GM21526 (cell line): ENCODE results near the gene PABPC1L.
A peak's percentile ranks its signal among the peaks of the same experiment; 100 is the strongest.

ENCODE experiments used
- ATAC-seq: cut with Tn5 transposase; IDR thresholded peaks from one replicate; pipeline ENCODE4 v1.9.1; 2021; ENCODE audit warnings: moderate library complexity; ENCODE audit not compliant: unreplicated experiment, low FRiP score

Gene PABPC1L

GRCh38 chr20:44963325-44964215, 53.7 kb downstream of the PABPC1L start:
- no peak for ATAC-seq

DNA sequence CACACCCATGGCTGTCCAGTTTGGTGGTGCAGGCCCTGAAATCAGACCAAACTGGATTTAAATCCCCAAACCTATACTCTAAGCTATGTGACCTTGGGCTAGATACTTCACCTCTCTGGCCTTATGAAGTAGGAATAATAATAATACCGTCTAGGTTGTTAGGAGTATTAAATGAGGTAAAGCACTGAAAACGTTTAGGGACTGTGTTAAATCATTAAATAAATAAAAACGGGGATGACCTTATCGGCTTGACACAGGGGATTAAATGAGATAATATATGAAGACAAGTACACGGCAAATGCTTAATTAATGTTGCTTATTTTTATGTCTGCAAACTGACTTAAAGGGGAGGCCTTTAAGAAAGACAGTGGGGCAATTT, 55.8 kb downstream of the PABPC1L start:
- ATAC-seq = no peak

- peak; percentile 66 for ATAC-seq
Observed at GRCh38 chr20:44966030-44966961, 56.4 kb downstream of the PABPC1L start, which contains the start of gene STK4. Gene STK4 (plus strand): TSS chr20:44966512. CDS start chr20:44966569, 57 bp downstream.

DNA sequence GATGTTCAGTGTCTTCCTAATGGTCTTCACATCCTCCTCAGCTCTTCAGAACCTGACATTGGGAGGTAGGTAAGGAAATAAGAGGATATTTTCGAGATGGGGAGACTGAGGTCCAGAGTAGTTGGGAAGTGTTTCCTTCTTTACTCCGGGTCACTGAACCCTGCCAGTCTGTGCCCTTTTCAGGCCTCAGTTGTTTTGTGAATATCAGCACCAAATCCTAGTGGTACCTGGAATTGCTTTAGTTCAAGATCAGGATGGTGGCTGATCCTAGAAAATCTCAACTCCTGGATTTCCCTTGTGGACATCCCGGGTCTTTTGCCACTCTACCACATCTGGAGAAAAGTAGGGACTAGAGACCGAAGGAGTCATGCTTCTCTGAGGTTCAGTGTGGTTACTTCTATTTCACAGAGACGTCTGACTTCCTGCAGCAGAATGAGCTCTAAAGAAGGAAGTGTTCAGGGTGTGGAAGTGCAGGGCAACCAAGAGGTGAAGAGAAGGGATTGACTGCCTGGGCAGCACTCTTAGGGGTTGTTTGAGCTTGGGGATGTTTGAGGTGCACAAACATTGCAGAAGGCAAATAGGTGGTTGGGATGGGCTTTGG, 57.4 kb downstream of the PABPC1L start:
- no peak for ATAC-seq

DNA sequence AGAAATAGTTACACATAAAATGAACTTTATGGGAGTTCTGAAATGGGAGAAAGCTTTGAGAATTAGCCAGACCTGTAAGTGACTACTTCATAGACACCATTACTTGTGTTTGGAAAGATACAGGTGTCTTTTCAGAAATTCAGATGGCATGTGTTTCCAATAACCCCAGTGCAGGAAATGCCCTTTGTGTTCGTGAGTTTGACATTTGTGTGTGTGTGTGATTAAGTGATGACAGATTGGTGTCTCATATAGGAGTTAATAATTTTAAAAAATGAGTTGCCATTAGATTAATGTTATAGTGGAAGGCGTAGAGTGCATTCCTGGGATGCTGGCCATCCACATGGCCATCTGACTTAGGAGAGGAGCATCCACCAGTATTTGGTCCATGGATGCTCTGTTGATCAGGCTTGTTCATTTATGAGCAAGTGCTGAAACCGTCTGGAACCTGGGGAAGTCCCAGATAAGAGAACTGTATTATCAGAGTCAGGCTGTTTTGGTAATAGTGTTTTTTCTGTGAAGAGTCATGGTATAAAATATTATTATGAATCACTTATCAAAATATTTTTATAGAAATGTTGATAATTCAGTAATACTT, 59.5 kb downstream of the PABPC1L start:
- no peak for ATAC-seq

GRCh38 chr20:44970243-44970757, 60.4 kb downstream of the PABPC1L start:
- ATAC-seq = no peak

- no peak for ATAC-seq
Observed at GRCh38 chr20:44973053-44973452, 63.2 kb downstream of the PABPC1L start.

GRCh38 chr20:44976698-44977097, 66.8 kb downstream of the PABPC1L start:
- ATAC-seq = no peak

- peak; percentile 73 for ATAC-seq
Observed at GRCh38 chr20:44979090-44979621, 69.3 kb downstream of the PABPC1L start.

- no peak for ATAC-seq
Observed at GRCh38 chr20:44981736-44982406, 72.0 kb downstream of the PABPC1L start.

GRCh38 chr20:44983093-44983674, 73.3 kb downstream of the PABPC1L start:
- no peak for ATAC-seq

- no peak for ATAC-seq
Observed at GRCh38 chr20:44988631-44989171, 78.8 kb downstream of the PABPC1L start.
